ENCODE measurements around the gene FAM237B. TPM values are rescaled to one million over a fixed set of nuclear protein-coding genes. Genes with fewer than 3 reads are reported as not detected.

Gene FAM237B
- total and polyA plus RNA-seq, 5 donors from 2014 or later = not detected

DNA sequence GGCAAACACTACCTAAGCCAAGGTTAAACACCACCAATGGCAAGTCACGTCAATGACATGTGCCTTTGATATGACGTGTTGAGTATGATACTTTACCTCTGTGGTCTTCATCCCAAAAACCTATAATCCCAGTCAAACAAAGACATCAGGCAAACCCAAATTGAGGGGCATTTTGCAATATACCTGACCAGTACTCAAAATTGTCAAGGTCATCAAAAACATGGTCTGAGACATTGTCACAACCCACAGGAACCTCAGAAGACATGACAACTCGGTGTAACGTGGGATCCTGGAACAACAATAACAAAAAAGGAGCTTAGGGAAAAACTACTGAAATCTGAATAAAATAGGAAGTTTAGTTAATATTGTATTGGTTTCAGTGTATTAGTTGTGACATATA, 7.2 kb downstream of the FAM237B start:
- peaks cover 10% of the 10 kb centered on the region for H3K27me3 ChIP-seq (ENCODE audit: control insufficient read depth, insufficient read depth, low read length)
- no peak overlapping the region for H3K4me3 ChIP-seq (ENCODE audit: low read depth, low read length)
- Mint-ChIP-seq H3K4me1 (no peaks in the 10 kb centered on the region), H3K4me3 (no peak overlapping the region), H3K36me3 (no peaks in the 10 kb centered on the region), H3K27ac (no peak overlapping the region), H3K27me3 (peaks cover 33% of the 10 kb centered on the region), H3K9me3 (no peaks in the 10 kb centered on the region)
- DNase-seq = no peak
- H3K36me3 ChIP-seq (ENCODE audit: control insufficient read depth, insufficient read depth, low read length) = no peaks in the 10 kb centered on the region
- no peaks in the 10 kb centered on the region for H3K4me1 ChIP-seq (ENCODE audit: control insufficient read depth, insufficient read depth, low read length, poor library complexity, severe bottlenecking)
- no peaks in the 10 kb centered on the region for H3K9me3 ChIP-seq (ENCODE audit: control insufficient read depth in 2 of 2, low read length in 2 of 2)
- ATAC-seq (ENCODE audit: low read depth in 2 of 2) = no peak
- no peak overlapping the region for H3K27ac ChIP-seq (ENCODE audit: insufficient read depth, low read length, poor library complexity, severe bottlenecking)

DNA sequence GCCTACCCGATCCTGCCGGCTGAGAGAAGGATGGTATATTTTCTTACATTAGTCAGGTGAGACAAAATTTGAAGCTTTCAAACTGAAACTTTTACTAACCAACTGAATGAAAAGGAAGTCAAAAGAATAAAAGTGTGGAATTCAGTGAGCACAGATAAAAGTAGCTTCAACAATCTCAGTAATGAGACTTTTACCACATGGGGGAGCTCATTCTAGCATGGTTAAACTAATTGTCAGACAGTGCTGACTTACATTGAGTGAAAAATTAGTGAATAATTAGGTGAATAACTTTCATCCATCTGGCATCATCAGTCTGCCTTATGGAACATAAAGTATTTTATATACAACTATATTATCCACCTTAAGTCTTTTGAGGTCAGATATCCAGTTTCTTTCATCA, 8.4 kb downstream of the FAM237B start:
- Mint-ChIP-seq H3K4me1 (no peaks in the 10 kb centered on the region), H3K9me3 (no peaks in the 10 kb centered on the region), H3K27ac (no peak overlapping the region), H3K27me3 (peaks cover 26% of the 10 kb centered on the region), H3K36me3 (no peaks in the 10 kb centered on the region), H3K4me3 (no peak overlapping the region)
- Histone ChIP-seq H3K36me3 (ENCODE audit: control insufficient read depth, insufficient read depth, low read length) (no peaks in the 10 kb centered on the region), H3K27ac (ENCODE audit: insufficient read depth, low read length, poor library complexity, severe bottlenecking) (no peak overlapping the region), H3K27me3 (ENCODE audit: control insufficient read depth, insufficient read depth, low read length) (peaks cover 3% of the 10 kb centered on the region), H3K4me3 (ENCODE audit: low read depth, low read length) (no peak overlapping the region), H3K9me3 (ENCODE audit: control insufficient read depth in 2 of 2, low read length in 2 of 2) (no peaks in the 10 kb centered on the region), H3K4me1 (ENCODE audit: control insufficient read depth, insufficient read depth, low read length, poor library complexity, severe bottlenecking) (no peaks in the 10 kb centered on the region)
- no peak for ATAC-seq (ENCODE audit: low read depth in 2 of 2)
- DNase-seq = peak in 1 of 3 donors; percentile 25

DNA sequence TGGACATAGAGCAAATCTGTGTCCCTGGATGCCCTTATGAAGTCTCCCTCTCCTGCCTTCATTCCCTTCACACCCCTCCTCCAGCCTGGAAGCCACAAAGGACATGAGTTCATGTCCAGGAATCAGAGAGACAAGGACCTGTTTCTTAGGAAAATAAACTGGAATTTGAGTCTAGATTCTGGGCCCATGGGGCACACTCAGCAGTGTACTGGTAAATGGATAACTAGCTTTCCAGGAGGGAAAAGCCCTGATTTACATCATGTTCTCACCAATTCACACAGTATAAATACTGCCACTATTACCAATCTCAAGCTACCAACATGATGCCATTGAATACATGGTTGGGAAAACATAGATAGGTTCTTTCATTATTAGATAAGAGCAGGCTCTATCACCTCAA, 9.9 kb downstream of the FAM237B start:
- Mint-ChIP-seq H3K9me3 (no peaks in the 10 kb centered on the region), H3K27me3 (peaks cover 17% of the 10 kb centered on the region), H3K4me1 (no peaks in the 10 kb centered on the region), H3K4me3 (no peak overlapping the region), H3K36me3 (no peaks in the 10 kb centered on the region), H3K27ac (no peak overlapping the region)
- ATAC-seq (ENCODE audit: low read depth in 2 of 2) (no peak), DNase-seq (no peak)
- H3K9me3 ChIP-seq (ENCODE audit: control insufficient read depth in 2 of 2, low read length in 2 of 2) = no peaks in the 10 kb centered on the region
- H3K36me3 ChIP-seq (ENCODE audit: control insufficient read depth, insufficient read depth, low read length) = no peaks in the 10 kb centered on the region
- peaks cover 3% of the 10 kb centered on the region for H3K27me3 ChIP-seq (ENCODE audit: control insufficient read depth, insufficient read depth, low read length)
- no peak overlapping the region for H3K4me3 ChIP-seq (ENCODE audit: low read depth, low read length)
- no peak overlapping the region for H3K27ac ChIP-seq (ENCODE audit: insufficient read depth, low read length, poor library complexity, severe bottlenecking)
- no peaks in the 10 kb centered on the region for H3K4me1 ChIP-seq (ENCODE audit: control insufficient read depth, insufficient read depth, low read length, poor library complexity, severe bottlenecking)

DNA sequence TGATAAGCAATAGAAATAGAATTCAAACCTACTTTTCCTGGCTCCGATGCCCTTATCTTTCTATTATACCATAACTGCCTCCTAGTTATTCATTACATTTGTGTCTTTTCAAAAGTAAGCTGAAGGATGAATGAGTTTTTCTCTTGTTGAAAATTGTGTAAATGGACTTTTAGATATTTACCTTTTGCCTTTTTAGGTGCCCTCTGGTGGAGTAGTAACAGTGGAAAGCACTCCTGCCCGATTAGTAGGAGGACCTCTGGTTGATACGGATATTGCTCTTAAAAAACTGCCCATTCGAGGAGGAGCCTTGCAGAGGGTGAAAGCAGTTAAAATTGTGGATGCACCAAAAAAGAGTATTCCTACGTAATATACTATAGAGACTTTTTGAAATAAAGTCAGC, 11.2 kb downstream of the FAM237B start:
- no peak for DNase-seq
- Mint-ChIP-seq H3K27me3 (peaks cover 11% of the 10 kb centered on the region), H3K27ac (no peak overlapping the region), H3K4me1 (no peaks in the 10 kb centered on the region), H3K4me3 (no peak overlapping the region), H3K9me3 (no peaks in the 10 kb centered on the region), H3K36me3 (no peaks in the 10 kb centered on the region)
- no peak for ATAC-seq (ENCODE audit: low read depth in 2 of 2)
- H3K27me3 ChIP-seq (ENCODE audit: control insufficient read depth, insufficient read depth, low read length) = peaks cover 3% of the 10 kb centered on the region
- H3K9me3 ChIP-seq (ENCODE audit: control insufficient read depth in 2 of 2, low read length in 2 of 2) = no peaks in the 10 kb centered on the region
- H3K4me3 ChIP-seq (ENCODE audit: low read depth, low read length) = no peak overlapping the region
- H3K36me3 ChIP-seq (ENCODE audit: control insufficient read depth, insufficient read depth, low read length) = no peaks in the 10 kb centered on the region
- H3K27ac ChIP-seq (ENCODE audit: insufficient read depth, low read length, poor library complexity, severe bottlenecking) = no peak overlapping the region
- H3K4me1 ChIP-seq (ENCODE audit: control insufficient read depth, insufficient read depth, low read length, poor library complexity, severe bottlenecking) = no peaks in the 10 kb centered on the region

DNA sequence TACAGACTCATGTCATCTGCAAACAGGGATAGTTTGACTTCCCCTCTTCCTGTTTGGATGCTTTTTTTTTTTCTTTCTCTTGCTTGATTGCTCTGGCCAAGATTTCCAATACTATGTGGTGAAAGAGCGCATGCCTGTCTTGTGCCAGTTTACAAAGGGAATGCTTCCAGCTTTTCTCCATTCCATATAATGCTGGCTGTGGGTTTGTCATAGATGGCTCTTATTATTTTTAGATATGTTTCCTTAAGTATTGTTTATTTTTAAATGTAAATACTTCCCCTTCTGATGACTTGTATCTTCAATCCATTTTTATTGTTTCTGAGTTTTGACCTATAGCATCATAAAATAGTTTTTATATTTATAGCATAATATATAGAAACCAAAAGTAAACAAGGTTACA, 17.9 kb downstream of the FAM237B start:
- peaks cover 0 to 2% (median 0%) of the 10 kb centered on the region in 7 donors for H3K9me3 Mint-ChIP-seq
- no peaks in the 10 kb centered on the region for H3K36me3 ChIP-seq (ENCODE audit: control insufficient read depth, insufficient read depth, low read length)
- no peak overlapping the region for H3K27ac ChIP-seq (ENCODE audit: insufficient read depth, low read length, poor library complexity, severe bottlenecking)

DNA sequence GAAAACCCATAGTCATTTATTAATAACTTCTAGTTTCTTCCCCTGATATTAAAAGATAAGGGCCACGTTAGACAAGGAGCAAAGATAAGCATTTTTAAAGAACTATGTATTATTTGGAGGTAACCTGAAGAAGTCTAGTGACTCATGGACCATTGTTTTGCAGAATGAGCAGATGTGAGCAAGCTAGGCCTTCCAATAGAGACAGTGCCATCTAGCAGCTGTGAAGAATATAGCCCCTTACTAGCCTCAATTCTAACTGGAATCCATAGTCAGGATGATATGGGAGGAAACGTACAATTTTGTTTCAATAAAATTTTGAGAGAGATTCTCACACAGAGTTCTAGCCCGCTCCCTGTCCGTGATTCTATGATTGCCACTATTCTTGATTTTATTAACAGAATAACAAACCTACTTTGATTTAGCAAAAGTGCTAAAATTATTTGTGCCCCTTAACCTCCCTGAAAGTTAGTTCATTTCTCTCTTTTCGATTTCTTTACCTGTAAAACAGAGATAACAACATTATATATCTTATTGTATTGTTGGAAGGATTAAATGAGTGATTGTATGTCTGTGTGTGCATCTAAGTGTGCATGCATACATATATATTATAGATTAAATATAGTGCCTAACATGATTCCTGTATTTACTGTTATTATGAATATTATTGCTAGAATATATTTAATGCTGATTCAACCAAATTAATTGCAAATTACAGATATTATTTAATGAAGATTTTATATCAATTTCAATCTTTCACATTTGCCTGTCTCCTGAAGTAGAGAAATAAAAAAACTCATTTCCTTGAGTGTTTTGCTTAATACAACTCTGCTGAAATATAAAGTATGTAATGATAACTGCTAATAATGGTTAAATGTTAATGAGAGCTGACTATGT, 22.7 kb downstream of the FAM237B start:
- peaks cover 2% of the 10 kb centered on the region for H3K27me3 ChIP-seq (ENCODE audit: control insufficient read depth, insufficient read depth, low read length)
- Mint-ChIP-seq H3K9me3 (peaks cover 0 to 3% (median 1%) of the 10 kb centered on the region in 7 donors), H3K36me3 (no peaks in the 10 kb centered on the region), H3K27me3 (peaks cover 3% of the 10 kb centered on the region), H3K4me3 (no peak overlapping the region), H3K27ac (no peak overlapping the region), H3K4me1 (no peaks in the 10 kb centered on the region)
- no peaks in the 10 kb centered on the region for H3K36me3 ChIP-seq (ENCODE audit: control insufficient read depth, insufficient read depth, low read length)
- no peaks in the 10 kb centered on the region for H3K9me3 ChIP-seq (ENCODE audit: control insufficient read depth in 2 of 2, low read length in 2 of 2)
- ATAC-seq (ENCODE audit: low read depth in 2 of 2) = peak; percentile 50 to 55
- H3K4me3 ChIP-seq (ENCODE audit: low read depth, low read length) = no peak overlapping the region
- no peaks in the 10 kb centered on the region for H3K4me1 ChIP-seq (ENCODE audit: control insufficient read depth, insufficient read depth, low read length, poor library complexity, severe bottlenecking)
- H3K27ac ChIP-seq (ENCODE audit: insufficient read depth, low read length, poor library complexity, severe bottlenecking) = no peak overlapping the region
- DNase-seq = peak in 1 of 3 donors; percentile 3

More for the DNA sequence above, 17.9 kb downstream of the FAM237B start:
- no peaks in the 10 kb centered on the region for H3K4me1 Mint-ChIP-seq
- ATAC-seq (ENCODE audit: low read depth in 2 of 2) (no peak), DNase-seq (no peak)
- no peaks in the 10 kb centered on the region for H3K36me3 Mint-ChIP-seq
- no peak overlapping the region for H3K4me3 Mint-ChIP-seq
- H3K27ac Mint-ChIP-seq = no peak overlapping the region
- no peak overlapping the region for H3K4me3 ChIP-seq (ENCODE audit: low read depth, low read length)
- peaks cover 3% of the 10 kb centered on the region for H3K27me3 ChIP-seq (ENCODE audit: control insufficient read depth, insufficient read depth, low read length)
- H3K27me3 Mint-ChIP-seq = peaks cover 6% of the 10 kb centered on the region
- H3K9me3 ChIP-seq (ENCODE audit: control insufficient read depth in 2 of 2, low read length in 2 of 2) = no peaks in the 10 kb centered on the region
- no peaks in the 10 kb centered on the region for H3K4me1 ChIP-seq (ENCODE audit: control insufficient read depth, insufficient read depth, low read length, poor library complexity, severe bottlenecking)

DNA sequence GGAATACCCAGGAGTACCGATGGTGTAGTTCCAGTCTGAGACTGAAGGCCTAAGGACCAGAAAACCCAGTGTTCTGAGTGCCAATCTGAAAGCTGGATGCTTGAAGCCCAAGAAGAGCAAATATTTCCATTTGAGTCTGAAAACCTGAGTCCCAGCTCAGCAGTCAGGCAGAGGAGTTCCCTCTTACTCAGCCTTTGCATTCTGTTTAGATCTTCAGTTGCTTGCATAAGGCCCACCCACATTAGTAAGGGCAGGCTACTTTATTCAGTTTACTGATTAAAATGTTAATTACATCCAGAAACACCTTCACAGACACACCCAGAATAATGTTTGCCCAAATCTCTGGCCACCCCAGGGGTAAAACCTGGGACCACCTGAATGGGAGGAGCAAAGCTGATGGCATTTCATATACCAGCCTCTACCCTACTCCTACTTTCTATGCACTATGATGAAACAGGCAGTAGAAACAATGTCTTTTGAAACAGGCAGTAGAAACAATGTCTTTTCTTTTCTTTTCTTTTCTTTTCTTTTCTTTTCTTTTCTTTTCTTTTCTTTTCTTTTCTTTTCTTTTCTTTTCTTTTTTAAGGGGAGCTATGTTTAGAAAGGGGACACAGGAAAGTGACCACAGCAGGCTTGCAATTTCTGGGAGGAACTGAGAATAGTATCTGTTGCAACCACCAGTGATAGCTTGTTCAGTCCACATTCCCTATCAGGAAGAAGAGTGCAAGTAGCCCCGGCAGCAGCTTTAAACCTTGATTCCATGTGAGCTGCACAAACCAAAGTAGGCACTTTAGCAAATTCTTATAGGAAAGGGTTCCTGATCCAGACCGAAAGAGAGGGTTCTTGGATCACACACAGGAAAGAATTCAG, 30.6 kb downstream of the FAM237B start:
- peaks cover 0 to 9% (median 2%) of the 10 kb centered on the region in 7 donors for H3K9me3 Mint-ChIP-seq
- ATAC-seq (ENCODE audit: low read depth in 2 of 2) = no peak
- Histone ChIP-seq H3K27me3 (ENCODE audit: control insufficient read depth, insufficient read depth, low read length) (peaks cover 2% of the 10 kb centered on the region), H3K4me3 (ENCODE audit: low read depth, low read length) (no peak overlapping the region), H3K36me3 (ENCODE audit: control insufficient read depth, insufficient read depth, low read length) (no peaks in the 10 kb centered on the region), H3K27ac (ENCODE audit: insufficient read depth, low read length, poor library complexity, severe bottlenecking) (no peak overlapping the region), H3K9me3 (ENCODE audit: control insufficient read depth in 2 of 2, low read length in 2 of 2) (no peaks in the 10 kb centered on the region), H3K4me1 (ENCODE audit: control insufficient read depth, insufficient read depth, low read length, poor library complexity, severe bottlenecking) (no peaks in the 10 kb centered on the region)
- H3K36me3 Mint-ChIP-seq = no peaks in the 10 kb centered on the region
- H3K27ac Mint-ChIP-seq = no peak overlapping the region
- no peak overlapping the region for H3K4me3 Mint-ChIP-seq
- DNase-seq = no peak
- H3K4me1 Mint-ChIP-seq = no peaks in the 10 kb centered on the region
- peaks cover 26% of the 10 kb centered on the region for H3K27me3 Mint-ChIP-seq
